HepG2 (cell line): ENCODE results near the gene KLHL17. TPM values are rescaled to one million over a fixed set of nuclear protein-coding genes. Genes with fewer than 3 reads are reported as not detected.

Experiments used
- EP300 ChIP-seq, 3 experiments: sonication (generic) in 1 of 3; formaldehyde crosslinking in 1 of 3; IDR thresholded peaks; 2 replicates each; pipeline versions ENCODE4 v1.5.1 to v1.6.1; 2011 to 2020; ENCODE audit warnings: low read depth in 2 of 3, low read length in 2 of 3, borderline replicate concordance in 1 of 3, improper control_type of control experiment in 1 of 3, mild to moderate bottlenecking in 1 of 3, missing genetic modification reagents in 1 of 3, moderate library complexity in 1 of 3
- KMT2B ChIP-seq: IDR thresholded peaks from 2 replicates; pipeline ENCODE4 v1.6.1; 2016; ENCODE audit warnings: missing genetic modification reagents, missing compliant biosample characterization
- MEF2D ChIP-seq: sonication (generic); formaldehyde crosslinking; IDR thresholded peaks from 2 replicates; pipeline ENCODE4 v1.5.1; 2020; ENCODE audit warnings: mild to moderate bottlenecking, missing genetic modification reagents
- NR2C2 ChIP-seq: sonication (generic); formaldehyde crosslinking; IDR thresholded peaks from 2 replicates; pipeline ENCODE4 v1.4.0; 2020; ENCODE audit warnings: missing genetic modification reagents, mild to moderate bottlenecking, moderate library complexity, borderline replicate concordance
- ONECUT2 ChIP-seq: sonication (generic); formaldehyde crosslinking; IDR thresholded peaks from 2 replicates; pipeline ENCODE4 v1.4.0; 2020; ENCODE audit warnings: missing genetic modification reagents
- PBX2 ChIP-seq: IDR thresholded peaks from 2 replicates; pipeline ENCODE4 v1.6.1; 2016; ENCODE audit warnings: control low read depth
- PPARG ChIP-seq: conservative IDR thresholded peaks from 2 replicates; pipeline ENCODE4 v1.6.1; 2016; ENCODE audit warnings: missing biosample characterization, missing genetic modification reagents
- RBM39 ChIP-seq: fragments of 200-400 bp; formaldehyde crosslinking; IDR thresholded peaks from one replicate; pipeline ENCODE4 v1.6.1; 2018; ENCODE audit warnings: antibody characterized with exemption, mild to moderate bottlenecking, low read depth, low read length; ENCODE audit not compliant: poor library complexity, severe bottlenecking
- SRSF4 ChIP-seq: fragments of 200-400 bp; formaldehyde crosslinking; IDR thresholded peaks from one replicate; pipeline ENCODE4 v1.6.1; 2018; ENCODE audit warnings: mild to moderate bottlenecking, low read depth, low read length, moderate library complexity; ENCODE audit not compliant: poor library complexity, severe bottlenecking
- SSRP1 ChIP-seq: IDR thresholded peaks from 2 replicates; pipeline ENCODE4 v1.6.1; 2016; ENCODE audit warnings: control low read depth
- TBX2 ChIP-seq: sonication (generic); formaldehyde crosslinking; IDR thresholded peaks from 2 replicates; pipeline ENCODE4 v1.5.0; 2020; ENCODE audit warnings: missing genetic modification reagents, mild to moderate bottlenecking, borderline replicate concordance
- TFDP1 ChIP-seq: IDR thresholded peaks from 2 replicates; pipeline ENCODE4 v1.6.1; 2016; ENCODE audit warnings: missing compliant biosample characterization, missing genetic modification reagents, borderline replicate concordance
- ZKSCAN8 ChIP-seq: IDR thresholded peaks from 2 replicates; pipeline ENCODE4 v1.6.1; 2016; ENCODE audit warnings: borderline replicate concordance, missing genetic modification reagents, missing compliant biosample characterization
- ZMYM4 ChIP-seq: sonication (generic); formaldehyde crosslinking; IDR thresholded peaks from 2 replicates; pipeline ENCODE4 v1.8.1; 2023; ENCODE audit warnings: mild to moderate bottlenecking, missing genetic modification reagents
- ZNF710 ChIP-seq: sonication (generic); formaldehyde crosslinking; IDR thresholded peaks from 2 replicates; pipeline ENCODE4 v1.5.0; 2020; ENCODE audit warnings: mild to moderate bottlenecking, missing genetic modification reagents, borderline replicate concordance
- ZNF891 ChIP-seq: sonication (generic); formaldehyde crosslinking; IDR thresholded peaks from 2 replicates; pipeline ENCODE4 v1.5.0; 2020; ENCODE audit warnings: mild to moderate bottlenecking, missing genetic modification reagents
- ZSCAN30 ChIP-seq: sonication (generic); formaldehyde crosslinking; IDR thresholded peaks from 2 replicates; pipeline ENCODE4 v1.5.0; 2020; ENCODE audit warnings: mild to moderate bottlenecking, missing genetic modification reagents
- polyA plus RNA-seq, 8 experiments: library from polyadenylated mRNA; depleted of rRNA in 3 of 8; stranded (reverse) in 7 of 8; unstranded in 1 of 8; fragments of >200 nt; fragmentation: Illumina TruSeq in 4 of 8; extraction: Trizol in 4 of 8; gene quantifications; 2 replicates each; pipeline versions ENCODE4 v1.2.1 to v1.2.3, GENCODE V29; 2011 to 2016; ENCODE audit warnings: low read depth in 4 of 8, missing spikeins in 1 of 8, mixed read lengths in 1 of 8; ENCODE audit not compliant: insufficient read depth in 1 of 8
- total RNA-seq, 5 experiments: library from RNA; depleted of rRNA; stranded (reverse); fragments of >200 nt; fragmentation: Illumina TruSeq; extraction: Trizol; gene quantifications; 2 replicates each; pipeline ENCODE4 v1.2.3, GENCODE V29; 2016; ENCODE audit warnings: low read depth in 1 of 5
- TF ChIP-seq, protein P1 (sequence below): sonication (generic); formaldehyde crosslinking; IDR thresholded peaks from 2 replicates; pipeline ENCODE4 v1.4.0; 2020; ENCODE audit warnings: mild to moderate bottlenecking, missing genetic modification reagents
- TF ChIP-seq, protein P2 (sequence below): sonication (generic); formaldehyde crosslinking; IDR thresholded peaks from 2 replicates; pipeline ENCODE4 v1.8.1; 2023; ENCODE audit warnings: mild to moderate bottlenecking, missing genetic modification reagents, borderline replicate concordance
- TF ChIP-seq, protein P3 (sequence below): sonication (generic); formaldehyde crosslinking; IDR thresholded peaks from 2 replicates; pipeline ENCODE4 v1.4.0; 2020; ENCODE audit warnings: missing genetic modification reagents

The KLHL17 gene
- total and polyA plus RNA-seq, 2 of the 13 experiments (the other 11 are each of a cell fraction or from before 2014, with no cell fraction given), result 9.3 to 24.7 TPM

GRCh38 chr1:1004780-1005697, 44.7 kb downstream of the KLHL17 start (continued):
- TF ChIP-seq, protein P1, sequence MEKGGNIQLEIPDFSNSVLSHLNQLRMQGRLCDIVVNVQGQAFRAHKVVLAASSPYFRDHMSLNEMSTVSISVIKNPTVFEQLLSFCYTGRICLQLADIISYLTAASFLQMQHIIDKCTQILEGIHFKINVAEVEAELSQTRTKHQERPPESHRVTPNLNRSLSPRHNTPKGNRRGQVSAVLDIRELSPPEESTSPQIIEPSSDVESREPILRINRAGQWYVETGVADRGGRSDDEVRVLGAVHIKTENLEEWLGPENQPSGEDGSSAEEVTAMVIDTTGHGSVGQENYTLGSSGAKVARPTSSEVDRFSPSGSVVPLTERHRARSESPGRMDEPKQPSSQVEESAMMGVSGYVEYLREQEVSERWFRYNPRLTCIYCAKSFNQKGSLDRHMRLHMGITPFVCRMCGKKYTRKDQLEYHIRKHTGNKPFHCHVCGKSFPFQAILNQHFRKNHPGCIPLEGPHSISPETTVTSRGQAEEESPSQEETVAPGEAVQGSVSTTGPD (CRISPR knock-in tag), result no peak
- TF ChIP-seq, protein P2, sequence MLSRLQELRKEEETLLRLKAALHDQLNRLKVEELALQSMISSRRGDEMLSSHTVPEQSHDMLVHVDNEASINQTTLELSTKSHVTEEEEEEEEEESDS (CRISPR knock-in tag), result no peak
- TF ChIP-seq ONECUT2 (CRISPR knock-in tag) (no peak), PBX2 (no peak), PPARG (CRISPR knock-in tag) (no peak), ZSCAN30 (CRISPR knock-in tag) (no peak), TBX2 (CRISPR knock-in tag) (peak; percentile 75), NR2C2 (CRISPR knock-in tag) (0 out of 2 replicates have a peak, but pooled peaks have one; percentile 33), ZMYM4 (CRISPR knock-in tag) (0 out of 2 replicates have a peak, but pooled peaks have one; percentile 46), RBM39 (no peak), SRSF4 (no peak), EP300 (IDR thresholded peaks at IDR 0.05; ENCODE audit: low read depth in 2 of 2, low read length in 2 of 2) (0 out of 4 replicates have a peak, but pooled peaks of 1 of the 2 experiments have one; percentile 6), EP300 (CRISPR knock-in tag; IDR thresholded peaks at IDR 0.05; ENCODE audit: borderline replicate concordance) (no peak), TFDP1 (CRISPR knock-in tag) (no peak), ZKSCAN8 (CRISPR knock-in tag) (0 out of 2 replicates have a peak, but pooled peaks have one; percentile 67), KMT2B (no peak), SSRP1 (CRISPR knock-in tag) (no peak; the same call in 1 of the 2 replicates), ZNF710 (CRISPR knock-in tag) (0 out of 2 replicates have a peak, but pooled peaks have one; percentile 36), ZNF891 (peak; percentile 90), MEF2D (no peak; the same call in 1 of the 2 replicates)
- TF ChIP-seq, protein P3, sequence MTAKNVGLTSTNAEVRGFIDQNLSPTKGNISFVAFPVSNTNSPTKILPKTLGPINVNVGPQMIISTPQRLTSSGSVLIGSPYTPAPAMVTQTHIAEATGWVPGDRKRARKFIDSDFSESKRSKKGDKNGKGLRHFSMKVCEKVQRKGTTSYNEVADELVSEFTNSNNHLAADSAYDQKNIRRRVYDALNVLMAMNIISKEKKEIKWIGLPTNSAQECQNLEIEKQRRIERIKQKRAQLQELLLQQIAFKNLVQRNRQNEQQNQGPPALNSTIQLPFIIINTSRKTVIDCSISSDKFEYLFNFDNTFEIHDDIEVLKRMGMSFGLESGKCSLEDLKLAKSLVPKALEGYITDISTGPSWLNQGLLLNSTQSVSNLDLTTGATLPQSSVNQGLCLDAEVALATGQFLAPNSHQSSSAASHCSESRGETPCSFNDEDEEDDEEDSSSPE (CRISPR knock-in tag), result 0 out of 2 replicates have a peak, but pooled peaks have one; percentile 24
